Skeletal muscle satellite cell (primary cell): ENCODE measurements around the gene PXK.

ENCODE experiments used
- H3K27me3 ChIP-seq: 2 replicates; pipeline ENCODE4 v1.7.0; 2013; ENCODE audit warnings: low read length; ENCODE audit not compliant: control insufficient read depth, insufficient read depth
- H3K36me3 ChIP-seq: 2 replicates; pipeline ENCODE4 v1.7.0; 2013; ENCODE audit warnings: mild to moderate bottlenecking, control low read depth, low read length; ENCODE audit not compliant: insufficient read depth
- H3K4me1 ChIP-seq: 2 replicates; pipeline ENCODE4 v1.7.0; 2013; ENCODE audit warnings: low read length; ENCODE audit not compliant: control insufficient read depth, insufficient read depth
- H3K4me2 ChIP-seq: 2 replicates; pipeline ENCODE4 v1.7.0; 2013; ENCODE audit warnings: mild to moderate bottlenecking, low read length
- H3K4me3 ChIP-seq: 2 replicates; pipeline ENCODE4 v1.7.0; 2013; ENCODE audit warnings: low read length
- H3K9ac ChIP-seq: 2 replicates; pipeline ENCODE4 v1.7.0; 2013; ENCODE audit warnings: mild to moderate bottlenecking, low read depth, low read length, moderate library complexity
- H3K9me3 ChIP-seq: replicated peaks from 2 replicates; pipeline ENCODE4 v1.7.0; 2013; ENCODE audit warnings: mild to moderate bottlenecking, control low read depth, low read length

The PXK gene

GRCh38 chr3:58351920-58352319 is 19.2 kb downstream of the PXK start:
- Histone ChIP-seq H3K9me3 (no peaks in the 10 kb centered on the region), H3K4me1 (peaks cover 16% of the 10 kb centered on the region), H3K27me3 (no peaks in the 10 kb centered on the region), H3K4me2 (no peak overlapping the region), H3K9ac (no peak overlapping the region), H3K36me3 (peaks cover 4% of the 10 kb centered on the region), H3K4me3 (no peak overlapping the region)

DNA sequence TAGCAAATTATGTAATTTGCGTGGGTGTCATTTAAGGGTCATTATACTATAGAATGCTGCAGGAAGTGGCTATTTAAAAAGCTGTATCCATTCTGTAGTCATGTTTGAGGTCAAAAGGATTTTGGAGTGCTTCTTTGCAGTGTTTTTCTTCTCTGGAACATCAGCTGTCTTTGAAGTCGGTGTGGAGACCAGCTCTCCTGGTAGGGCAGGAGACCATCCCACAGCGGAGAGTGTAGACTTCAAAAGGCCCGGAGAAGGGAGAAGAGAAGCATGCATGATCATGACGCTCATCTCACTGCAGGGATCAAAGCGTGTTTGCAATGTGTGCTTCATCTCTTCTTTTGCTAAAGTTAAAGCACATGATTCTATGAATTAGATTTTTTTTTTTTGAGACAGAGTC is 19.9 kb downstream of the PXK start:
- Histone ChIP-seq H3K4me1 (peaks cover 16% of the 10 kb centered on the region), H3K27me3 (no peaks in the 10 kb centered on the region), H3K9me3 (no peaks in the 10 kb centered on the region), H3K4me2 (no peak overlapping the region), H3K4me3 (no peak overlapping the region), H3K36me3 (peaks cover 4% of the 10 kb centered on the region), H3K9ac (no peak overlapping the region)

DNA sequence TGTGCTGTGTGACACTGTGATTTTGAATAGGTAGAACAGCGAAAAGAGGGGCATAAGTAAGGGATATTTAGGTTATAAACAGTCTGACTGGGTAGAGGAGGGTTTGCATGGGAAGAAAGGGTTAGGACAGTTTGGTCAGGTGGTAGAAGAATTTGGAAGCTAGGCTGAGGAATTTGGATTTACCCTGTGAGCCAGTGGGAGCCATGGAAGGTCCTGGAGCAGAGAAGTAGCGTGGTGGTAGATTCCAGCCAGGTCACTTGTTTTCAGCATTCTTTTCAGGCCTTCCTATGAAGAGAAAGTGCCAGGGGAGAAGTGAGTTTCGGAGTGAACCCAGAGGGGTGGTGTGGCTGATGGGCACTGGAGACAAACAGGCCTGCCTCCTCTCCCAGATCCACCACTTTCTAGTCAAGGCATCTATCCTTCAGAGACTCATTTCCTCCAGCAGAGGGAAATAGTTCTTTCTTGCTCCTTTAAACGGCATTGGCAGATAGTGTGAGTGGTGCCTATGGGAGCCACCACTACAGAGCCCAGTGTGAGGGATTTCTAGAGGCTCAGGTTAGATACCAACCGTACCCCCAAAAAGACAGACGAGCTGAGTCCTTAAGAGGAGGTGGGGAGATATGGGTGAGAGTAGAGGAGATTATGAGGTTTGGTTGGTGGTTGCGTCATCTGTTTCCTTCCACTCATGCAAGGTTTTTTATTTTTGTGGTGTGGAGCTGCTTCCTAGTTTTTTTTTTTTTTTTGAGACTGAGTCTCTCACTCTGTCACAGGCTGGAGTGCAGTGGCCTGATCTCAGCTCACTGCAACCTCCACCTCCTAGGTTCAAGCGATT is 21.2 kb downstream of the PXK start:
- Histone ChIP-seq H3K4me3 (no peak overlapping the region), H3K4me1 (peaks cover 16% of the 10 kb centered on the region), H3K9ac (no peak overlapping the region), H3K36me3 (no peaks in the 10 kb centered on the region), H3K4me2 (no peak overlapping the region), H3K27me3 (no peaks in the 10 kb centered on the region), H3K9me3 (no peaks in the 10 kb centered on the region)

- H3K36me3 ChIP-seq, result no peaks in the 10 kb centered on the region
- H3K4me1 ChIP-seq, result peaks cover 15% of the 10 kb centered on the region
- H3K9me3 ChIP-seq, result no peaks in the 10 kb centered on the region
- no peak overlapping the region for H3K9ac ChIP-seq
- H3K4me3 ChIP-seq, result no peak overlapping the region
- H3K27me3 ChIP-seq, result no peaks in the 10 kb centered on the region
- H3K4me2 ChIP-seq, result no peak overlapping the region
Measured at GRCh38 chr3:58355179-58355578, 22.5 kb downstream of the PXK start.

DNA sequence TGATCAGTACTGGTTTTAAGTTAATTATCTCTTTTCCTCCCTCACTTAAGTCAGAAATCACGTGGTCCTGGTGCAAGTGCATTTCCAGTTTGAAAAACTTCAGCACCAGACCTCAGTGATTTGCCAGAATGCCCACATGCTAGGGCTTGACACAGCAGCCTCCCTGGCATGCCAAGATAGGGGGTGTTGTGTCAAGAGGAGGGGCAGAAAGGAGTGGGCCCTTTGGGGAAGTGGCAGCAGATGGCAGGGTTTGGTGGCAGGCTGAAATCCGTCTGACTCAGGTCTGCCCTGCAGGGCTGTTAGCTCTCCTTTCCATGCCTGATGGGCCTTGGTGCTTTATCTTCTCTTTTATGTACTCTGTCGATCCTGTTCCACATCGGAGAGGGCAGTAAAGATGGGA is 23.4 kb downstream of the PXK start:
- no peaks in the 10 kb centered on the region for H3K9me3 ChIP-seq
- H3K4me1 ChIP-seq, result peaks cover 6% of the 10 kb centered on the region
- H3K4me3 ChIP-seq, result no peak overlapping the region

DNA sequence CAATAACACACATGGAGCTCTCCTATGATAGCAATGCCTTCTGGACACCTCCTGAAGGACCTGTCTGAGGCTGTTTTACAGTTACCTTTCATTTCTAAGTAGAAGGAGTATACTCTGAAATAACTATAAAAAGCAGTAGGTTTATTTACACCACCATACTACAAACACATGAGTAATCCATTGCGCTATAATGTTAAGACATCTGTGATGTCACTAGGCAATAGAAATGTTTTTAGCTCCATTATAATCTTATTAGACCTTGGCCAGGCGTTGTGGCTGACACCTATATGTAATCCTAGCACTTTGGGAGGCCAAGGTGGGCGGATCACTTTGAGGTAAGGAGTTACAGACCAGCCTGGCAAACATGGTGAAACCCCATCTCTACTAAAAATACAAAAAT is 24.7 kb downstream of the PXK start:
- Histone ChIP-seq H3K4me2 (no peak overlapping the region), H3K4me1 (peaks cover 6% of the 10 kb centered on the region), H3K9ac (no peak overlapping the region), H3K36me3 (no peaks in the 10 kb centered on the region), H3K9me3 (no peaks in the 10 kb centered on the region), H3K4me3 (no peak overlapping the region), H3K27me3 (no peaks in the 10 kb centered on the region)

More for the DNA sequence above, 23.4 kb downstream of the PXK start:
- no peak overlapping the region for H3K9ac ChIP-seq
- no peak overlapping the region for H3K4me2 ChIP-seq
- no peaks in the 10 kb centered on the region for H3K36me3 ChIP-seq
- H3K27me3 ChIP-seq, result no peaks in the 10 kb centered on the region

GRCh38 chr3:58358092-58358491 is 25.4 kb downstream of the PXK start:
- Histone ChIP-seq H3K4me2 (no peak overlapping the region), H3K36me3 (no peaks in the 10 kb centered on the region), H3K27me3 (no peaks in the 10 kb centered on the region), H3K9ac (no peak overlapping the region), H3K9me3 (no peaks in the 10 kb centered on the region), H3K4me3 (no peak overlapping the region), H3K4me1 (peaks cover 6% of the 10 kb centered on the region)

GRCh38 chr3:58358808-58359207 is 26.1 kb downstream of the PXK start:
- peaks cover 6% of the 10 kb centered on the region for H3K4me1 ChIP-seq

DNA sequence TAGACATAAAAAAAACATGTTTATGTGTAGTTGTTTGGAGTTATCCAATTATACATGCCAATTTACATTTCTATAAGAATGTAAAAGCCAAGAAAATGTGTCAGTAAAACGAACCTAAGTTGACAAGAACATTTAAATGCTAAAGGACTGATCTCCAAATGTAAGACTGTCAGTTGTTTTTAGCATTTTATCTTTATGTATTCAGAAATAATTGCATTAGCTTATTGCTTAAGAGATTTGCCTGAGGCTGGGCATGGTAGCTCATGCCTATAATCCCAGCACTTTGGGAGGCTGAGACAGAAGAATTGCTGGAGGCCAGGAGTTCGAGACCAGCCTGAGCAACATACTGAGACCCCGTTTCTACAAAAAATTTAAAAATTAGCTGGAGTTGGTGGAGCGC is 26.9 kb downstream of the PXK start:
- no peak overlapping the region for H3K9ac ChIP-seq
- no peak overlapping the region for H3K4me3 ChIP-seq
- H3K9me3 ChIP-seq, result no peaks in the 10 kb centered on the region
- H3K4me2 ChIP-seq, result no peak overlapping the region
- H3K4me1 ChIP-seq, result peaks cover 3% of the 10 kb centered on the region
- no peaks in the 10 kb centered on the region for H3K27me3 ChIP-seq
- no peaks in the 10 kb centered on the region for H3K36me3 ChIP-seq

More at GRCh38 chr3:58358808-58359207, 26.1 kb downstream of the PXK start:
- H3K27me3 ChIP-seq, result no peaks in the 10 kb centered on the region
- no peak overlapping the region for H3K9ac ChIP-seq
- no peak overlapping the region for H3K4me2 ChIP-seq
- H3K4me3 ChIP-seq, result no peak overlapping the region
- H3K36me3 ChIP-seq, result no peaks in the 10 kb centered on the region
- H3K9me3 ChIP-seq, result no peaks in the 10 kb centered on the region

- no peak overlapping the region for H3K4me3 ChIP-seq
- no peak overlapping the region for H3K9ac ChIP-seq
Measured at GRCh38 chr3:58361866-58362265, 29.2 kb downstream of the PXK start.

DNA sequence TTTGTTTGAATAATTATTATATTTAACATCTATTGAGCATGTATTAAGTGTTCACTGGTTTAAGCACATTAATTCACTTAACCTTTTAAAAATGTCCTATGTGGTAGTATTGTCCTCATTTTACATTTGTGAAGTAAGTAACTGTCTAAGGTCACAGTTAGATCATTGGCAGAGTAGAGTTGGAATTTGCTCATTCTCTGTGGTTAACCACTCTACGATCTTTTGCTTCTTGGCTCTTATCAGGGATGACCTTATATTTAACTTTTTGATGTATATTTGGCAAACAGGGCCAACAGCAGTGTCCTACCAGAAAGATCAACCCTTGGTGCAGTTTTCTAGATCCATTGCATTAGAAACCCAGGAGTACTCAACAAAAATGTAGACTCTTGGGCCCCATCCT is 34.0 kb downstream of the PXK start:
- Histone ChIP-seq H3K27me3 (no peaks in the 10 kb centered on the region), H3K9ac (no peak overlapping the region), H3K9me3 (no peaks in the 10 kb centered on the region), H3K36me3 (no peaks in the 10 kb centered on the region), H3K4me3 (no peak overlapping the region), H3K4me1 (no peaks in the 10 kb centered on the region), H3K4me2 (no peak overlapping the region)

More at GRCh38 chr3:58361866-58362265, 29.2 kb downstream of the PXK start:
- no peaks in the 10 kb centered on the region for H3K27me3 ChIP-seq
- H3K36me3 ChIP-seq, result no peaks in the 10 kb centered on the region
- no peak overlapping the region for H3K4me2 ChIP-seq
- no peaks in the 10 kb centered on the region for H3K9me3 ChIP-seq
- H3K4me1 ChIP-seq, result no peaks in the 10 kb centered on the region

DNA sequence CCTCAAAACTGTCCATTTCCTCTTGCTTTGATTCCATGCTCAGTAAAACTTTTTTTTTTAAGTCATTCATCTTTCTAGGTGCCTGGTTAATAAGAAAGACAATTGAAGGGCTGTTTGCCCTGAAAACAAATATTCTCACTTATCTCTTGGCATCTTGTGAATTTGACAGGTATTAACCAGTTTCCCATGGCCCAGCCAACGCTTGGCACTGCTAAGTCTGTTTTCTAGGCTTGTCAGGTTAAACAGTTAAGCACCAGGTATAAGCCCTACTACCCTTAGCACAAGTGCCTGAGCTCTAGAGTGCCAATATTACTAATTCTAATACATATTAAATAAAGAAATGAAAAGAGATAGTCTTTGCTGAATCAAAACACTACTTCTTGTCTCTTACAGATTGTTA is 36.3 kb downstream of the PXK start:
- no peaks in the 10 kb centered on the region for H3K4me1 ChIP-seq
- H3K4me2 ChIP-seq, result no peak overlapping the region
- H3K27me3 ChIP-seq, result no peaks in the 10 kb centered on the region
- H3K9me3 ChIP-seq, result no peaks in the 10 kb centered on the region
- H3K4me3 ChIP-seq, result no peak overlapping the region
- no peaks in the 10 kb centered on the region for H3K36me3 ChIP-seq
- H3K9ac ChIP-seq, result no peak overlapping the region
